Activated CD4-positive, CD25-positive, alpha-beta regulatory T cell (primary cell): ENCODE results near the gene BST1.

Experiments
- DNase-seq, 4 experiments: peaks; one replicate each; lab custom pipeline; 2025; lab: John Stamatoyannopoulos, UW

Gene BST1

DNA sequence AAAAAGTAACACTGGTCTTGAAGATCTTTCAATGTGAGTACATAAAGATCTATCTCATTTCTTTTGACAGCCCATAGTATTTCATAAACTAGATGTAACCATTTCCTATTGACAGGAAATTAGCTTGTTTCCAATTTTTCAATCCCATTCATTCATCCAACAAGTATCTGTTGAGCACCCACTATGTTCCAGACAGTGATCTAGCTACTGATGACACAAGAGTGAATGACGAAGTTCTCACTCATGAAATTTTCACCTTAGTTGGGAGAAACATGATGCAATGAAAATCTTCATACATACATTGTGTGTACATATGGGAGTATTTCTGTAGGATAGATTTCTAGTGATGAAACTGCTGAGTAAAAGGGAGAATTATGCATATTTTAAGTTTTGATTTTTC is 76.9 kb downstream of the BST1 start:
- DNase-seq, result no peak

GRCh38 chr4:15781427-15782095 is 78.7 kb downstream of the BST1 start:
- no peak for DNase-seq
